KMS-11 (cell line): ENCODE measurements around the gene WWTR1.

Experiments
- H2AFZ ChIP-seq: fragments of 200-600 bp; sonication (generic); 2 replicates; pipeline ENCODE4 v1.6.1; 2016; ENCODE audit warnings: antibody characterized with exemption, mixed run types, low read depth
- H3K27ac ChIP-seq: fragments of 200-600 bp; sonication (generic); 2 replicates; pipeline ENCODE4 v1.6.1; 2016; ENCODE audit warnings: mild to moderate bottlenecking, mixed run types
- H3K27me3 ChIP-seq: fragments of 200-600 bp; sonication (generic); 2 replicates; pipeline ENCODE4 v1.6.1; 2017; ENCODE audit warnings: mild to moderate bottlenecking, low read depth, mixed run types, moderate library complexity; ENCODE audit not compliant: insufficient read depth
- H3K36me3 ChIP-seq: fragments of 200-600 bp; sonication (generic); 2 replicates; pipeline ENCODE4 v1.6.1; 2017; ENCODE audit warnings: mild to moderate bottlenecking, mixed run types; ENCODE audit not compliant: insufficient read depth
- H3K4me1 ChIP-seq: fragments of 200-600 bp; sonication (generic); 2 replicates; pipeline ENCODE4 v1.6.1; 2016; ENCODE audit warnings: mild to moderate bottlenecking, low read depth, mixed run types; ENCODE audit not compliant: poor library complexity, severe bottlenecking
- H3K4me2 ChIP-seq: fragments of 200-600 bp; sonication (generic); 2 replicates; pipeline ENCODE4 v1.7.0; 2016; ENCODE audit warnings: mild to moderate bottlenecking, mixed run types
- H3K4me3 ChIP-seq: fragments of 200-600 bp; sonication (generic); IDR thresholded peaks from 2 replicates; pipeline ENCODE4 v1.6.1; 2017; ENCODE audit warnings: low read depth, low read length, mixed read lengths; ENCODE audit not compliant: insufficient read depth
- H3K79me2 ChIP-seq: fragments of 200-600 bp; sonication (generic); 2 replicates; pipeline ENCODE4 v1.6.1; 2016; ENCODE audit warnings: low read depth, mixed run types; ENCODE audit not compliant: insufficient read depth
- H3K9ac ChIP-seq: fragments of 200-600 bp; sonication (generic); 2 replicates; pipeline ENCODE4 v1.6.1; 2016; ENCODE audit warnings: mild to moderate bottlenecking, mixed run types
- H4K20me1 ChIP-seq: fragments of 200-600 bp; sonication (generic); 2 replicates; pipeline ENCODE4 v1.6.1; 2016; ENCODE audit warnings: mild to moderate bottlenecking, mixed run types; ENCODE audit not compliant: insufficient read depth
- CTCF ChIP-seq: fragments of 200-600 bp; sonication (generic); conservative IDR thresholded peaks from 2 replicates; pipeline ENCODE4 v1.6.1; 2017; ENCODE audit warnings: low read depth, mild to moderate bottlenecking, antibody characterized with exemption, low read length, moderate library complexity, mixed read lengths

WWTR1 gene

GRCh38 chr3:149610351-149611105 lies 47.3 kb downstream of the WWTR1 start:
- TF ChIP-seq CTCF = no peak
- no peak overlapping the region for H3K9ac ChIP-seq
- no peak overlapping the region for H3K4me2 ChIP-seq
- H3K27ac ChIP-seq = no peak overlapping the region
- no peaks in the 10 kb centered on the region for H3K27me3 ChIP-seq
- H3K79me2 ChIP-seq = no peaks in the 10 kb centered on the region
- H4K20me1 ChIP-seq = no peaks in the 10 kb centered on the region
- H3K4me1 ChIP-seq = no peaks in the 10 kb centered on the region
- H3K36me3 ChIP-seq = no peaks in the 10 kb centered on the region
- no peak overlapping the region for H2AFZ ChIP-seq
- H3K4me3 ChIP-seq = no peak overlapping the region

GRCh38 chr3:149609595-149609994 lies 48.2 kb downstream of the WWTR1 start:
- Histone ChIP-seq H3K36me3 (no peaks in the 10 kb centered on the region), H4K20me1 (no peaks in the 10 kb centered on the region), H3K79me2 (no peaks in the 10 kb centered on the region), H2AFZ (no peak overlapping the region), H3K4me1 (no peaks in the 10 kb centered on the region), H3K27ac (no peak overlapping the region), H3K27me3 (no peaks in the 10 kb centered on the region), H3K4me3 (no peak overlapping the region), H3K4me2 (no peak overlapping the region), H3K9ac (no peak overlapping the region)
- TF ChIP-seq CTCF = no peak

- Histone ChIP-seq H3K36me3 (no peaks in the 10 kb centered on the region), H3K4me3 (no peak overlapping the region), H3K9ac (no peak overlapping the region), H4K20me1 (no peaks in the 10 kb centered on the region), H3K27ac (no peak overlapping the region), H3K4me1 (no peaks in the 10 kb centered on the region), H2AFZ (no peak overlapping the region), H3K79me2 (no peaks in the 10 kb centered on the region), H3K4me2 (no peak overlapping the region), H3K27me3 (no peaks in the 10 kb centered on the region)
- no peak for TF ChIP-seq CTCF
Observed at GRCh38 chr3:149608987-149609386, 48.8 kb downstream of the WWTR1 start.

- Histone ChIP-seq H3K4me1 (no peaks in the 10 kb centered on the region), H3K4me3 (no peak overlapping the region), H3K79me2 (no peaks in the 10 kb centered on the region)
Observed at GRCh38 chr3:149605902-149606301, 51.9 kb downstream of the WWTR1 start.

More at GRCh38 chr3:149605902-149606301, 51.9 kb downstream of the WWTR1 start:
- H3K27me3 ChIP-seq = no peaks in the 10 kb centered on the region
- no peaks in the 10 kb centered on the region for H3K36me3 ChIP-seq
- H3K27ac ChIP-seq = no peak overlapping the region
- no peak for TF ChIP-seq CTCF
- no peak overlapping the region for H3K4me2 ChIP-seq
- no peak overlapping the region for H3K9ac ChIP-seq
- no peaks in the 10 kb centered on the region for H4K20me1 ChIP-seq
- no peak overlapping the region for H2AFZ ChIP-seq
